HG03439 (cell line): ENCODE data around the gene MAFB.
A peak's percentile ranks its signal among the peaks of the same experiment; 100 is the strongest.
"Not testable (repeated sequence)": the region's sequence is repeated elsewhere in the genome, so short reads cannot be mapped to it uniquely, and the experiment has no call there.

Experiments used
- ATAC-seq: cut with Tn5 transposase; IDR thresholded peaks from one replicate; pipeline ENCODE4 v1.9.1; 2021; ENCODE audit warnings: mild to moderate bottlenecking, moderate library complexity; ENCODE audit not compliant: unreplicated experiment

MAFB gene

GRCh38 chr20:40689100-40689942, at the start of gene MAFB:
TSS of gene MAFB (minus strand) at chr20:40689236. CDS start at chr20:40688850, 386 bp downstream.
- peak; percentile 52 for ATAC-seq

- ATAC-seq, result not testable (repeated sequence)
Observed at GRCh38 chr20:40736468-40736867, 47.4 kb upstream of the MAFB start.

GRCh38 chr20:40728996-40729395, 40.0 kb upstream of the MAFB start:
- ATAC-seq, result no peak

- ATAC-seq, result no peak
Observed at GRCh38 chr20:40728470-40728869, 39.4 kb upstream of the MAFB start.

GRCh38 chr20:40727960-40728359, 38.9 kb upstream of the MAFB start:
- ATAC-seq, result no peak

- ATAC-seq, result no peak
Observed at GRCh38 chr20:40726776-40727175, 37.7 kb upstream of the MAFB start.

GRCh38 chr20:40724566-40724965, 35.5 kb upstream of the MAFB start:
- ATAC-seq, result no peak

- ATAC-seq, result no peak
Observed at GRCh38 chr20:40720826-40721225, 31.8 kb upstream of the MAFB start.

- ATAC-seq, result no peak
Observed at GRCh38 chr20:40720099-40720498, 31.1 kb upstream of the MAFB start.

GRCh38 chr20:40718982-40719729, 30.1 kb upstream of the MAFB start:
- ATAC-seq, result no peak

- no peak for ATAC-seq
Observed at GRCh38 chr20:40718214-40718977, 29.4 kb upstream of the MAFB start.

GRCh38 chr20:40717343-40717865, 28.4 kb upstream of the MAFB start:
- ATAC-seq, result no peak

GRCh38 chr20:40715491-40715890, 26.5 kb upstream of the MAFB start:
- no peak for ATAC-seq

GRCh38 chr20:40714916-40715315, 25.9 kb upstream of the MAFB start:
- no peak for ATAC-seq

- no peak for ATAC-seq
Observed at GRCh38 chr20:40714109-40714508, 25.1 kb upstream of the MAFB start.

- no peak for ATAC-seq
Observed at GRCh38 chr20:40713508-40713907, 24.5 kb upstream of the MAFB start.

- ATAC-seq, result no peak
Observed at GRCh38 chr20:40711079-40711478, 22.0 kb upstream of the MAFB start.

GRCh38 chr20:40710603-40711002, 21.6 kb upstream of the MAFB start:
- no peak for ATAC-seq

- ATAC-seq, result peak; percentile 67
Observed at GRCh38 chr20:40706977-40707582, 18.0 kb upstream of the MAFB start.

GRCh38 chr20:40705413-40705812, 16.4 kb upstream of the MAFB start:
- no peak for ATAC-seq

- ATAC-seq, result no peak
Observed at GRCh38 chr20:40704828-40705227, 15.8 kb upstream of the MAFB start.
